ENCODE results near the gene ANOS1.
"Not testable (repeated sequence)": the region's sequence is repeated elsewhere in the genome, so short reads cannot be mapped to it uniquely, and the experiment has no call there.

ANOS1 gene

DNA sequence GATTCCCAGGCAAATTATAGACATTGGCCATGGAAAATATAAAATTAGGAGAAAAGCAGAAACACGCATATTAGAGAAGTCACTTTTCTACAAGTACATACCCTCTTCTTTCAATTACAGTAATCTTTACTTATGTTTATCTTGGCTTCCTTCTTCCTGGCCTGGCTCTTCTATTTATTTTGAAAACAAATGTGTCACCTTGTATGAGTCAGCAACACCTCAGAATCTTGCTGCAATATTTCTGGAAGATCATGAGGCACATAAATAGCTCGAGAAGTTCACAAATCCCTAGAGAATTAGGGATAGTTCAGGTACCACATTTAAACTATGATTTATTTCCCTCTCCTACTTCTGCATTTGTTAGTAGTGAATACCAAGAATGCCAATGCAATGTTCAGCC, 124.6 kb downstream of the ANOS1 start:
- no peak for DNase-seq

DNA sequence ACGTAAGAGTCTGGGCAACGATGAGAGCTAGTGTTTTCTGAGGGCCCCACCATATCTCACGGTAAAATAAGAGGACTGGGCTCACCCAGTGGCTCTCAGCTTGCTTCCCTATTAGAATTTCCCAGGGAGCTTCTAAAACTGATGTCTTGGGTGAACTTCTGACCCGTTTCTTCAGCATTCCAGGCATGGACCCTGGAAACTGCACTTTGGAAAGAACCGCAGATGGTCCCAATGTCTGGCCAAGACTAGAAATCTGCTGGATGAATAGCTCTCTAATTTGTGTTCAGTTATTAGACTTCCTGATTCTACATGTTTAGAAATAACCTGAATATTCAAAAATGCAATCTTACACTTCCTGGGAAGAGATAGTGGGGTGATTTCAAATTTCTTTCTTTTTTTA, 127.8 kb downstream of the ANOS1 start:
- DNase-seq, result no peak

DNA sequence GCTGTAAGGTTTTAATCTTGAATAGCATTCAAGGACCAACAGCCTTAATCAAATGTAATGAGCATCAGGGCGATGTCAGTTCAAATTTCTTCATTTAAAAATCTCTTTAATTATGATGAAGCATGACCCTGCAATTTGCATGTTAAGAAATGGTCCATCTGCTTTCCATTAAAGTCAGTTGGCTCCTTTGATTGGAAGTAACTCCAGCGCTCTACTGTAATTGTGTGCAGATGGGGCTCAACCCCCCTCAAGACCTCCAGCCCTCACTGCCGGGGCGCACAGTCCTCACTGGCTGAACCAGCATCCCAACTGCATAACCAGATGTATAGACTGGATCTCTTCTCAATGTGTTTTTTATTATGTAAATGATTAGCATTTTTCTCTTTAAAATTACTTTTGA, 140.4 kb downstream of the ANOS1 start:
- DNase-seq, result no peak

DNA sequence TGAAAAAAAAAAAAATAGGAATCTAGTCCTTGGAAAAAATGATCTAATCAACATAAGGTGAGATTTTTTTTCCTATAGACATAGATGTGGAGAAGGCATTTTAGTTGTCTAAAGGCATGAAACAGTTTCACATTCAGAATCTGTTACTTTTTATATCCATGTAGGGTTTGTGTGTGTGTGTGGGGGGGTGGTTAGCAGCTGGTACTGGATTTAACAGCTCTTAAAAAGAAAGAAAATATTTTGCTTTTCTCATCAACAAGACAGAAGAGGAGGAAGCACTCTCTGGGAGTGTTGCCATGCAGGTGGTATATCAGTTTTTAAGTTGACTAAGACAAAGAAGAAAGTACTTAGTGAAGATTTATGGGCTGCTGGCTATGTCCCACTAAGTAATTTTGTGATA, 145.0 kb downstream of the ANOS1 start:
- no peak for DNase-seq

DNA sequence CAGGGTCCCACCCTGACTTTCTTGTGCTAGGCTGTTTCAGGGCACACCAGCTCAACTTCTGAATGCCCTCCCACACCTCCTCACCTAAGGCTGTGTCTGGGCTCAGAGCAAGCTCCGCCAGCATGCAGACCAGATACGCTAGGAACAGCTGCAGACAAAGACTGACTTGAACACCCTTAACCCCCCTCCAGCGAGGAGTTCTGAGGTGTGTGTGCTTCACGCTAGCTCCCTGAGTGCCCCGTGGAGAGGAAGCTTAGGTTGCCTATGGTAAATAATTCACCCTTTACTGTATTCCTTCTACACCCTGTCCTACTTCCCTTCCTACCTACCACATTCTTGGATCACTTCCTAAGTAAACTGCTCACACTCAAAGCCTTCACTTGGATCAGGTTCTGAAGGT, 152.3 kb downstream of the ANOS1 start:
- peak; percentile 0 for DNase-seq

DNA sequence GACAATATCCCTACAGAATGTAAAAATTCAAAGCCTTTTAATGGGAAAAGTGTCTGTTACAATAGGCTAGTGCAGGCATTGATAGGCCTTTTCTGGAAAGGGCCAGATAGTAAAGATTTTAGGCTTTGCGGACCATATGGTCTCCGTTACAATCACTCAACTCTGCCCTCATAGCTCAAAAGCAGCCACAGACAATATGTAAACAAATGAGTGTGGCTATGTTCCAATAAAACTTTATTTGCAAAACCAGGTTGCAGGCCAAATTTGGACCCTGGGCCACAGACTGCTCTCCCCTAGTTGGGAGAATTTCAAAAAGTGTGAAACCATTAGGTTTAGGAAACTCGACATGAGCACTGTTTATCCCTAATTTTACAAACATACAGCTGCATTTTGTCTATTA, 155.1 kb downstream of the ANOS1 start:
- DNase-seq, result no peak

DNA sequence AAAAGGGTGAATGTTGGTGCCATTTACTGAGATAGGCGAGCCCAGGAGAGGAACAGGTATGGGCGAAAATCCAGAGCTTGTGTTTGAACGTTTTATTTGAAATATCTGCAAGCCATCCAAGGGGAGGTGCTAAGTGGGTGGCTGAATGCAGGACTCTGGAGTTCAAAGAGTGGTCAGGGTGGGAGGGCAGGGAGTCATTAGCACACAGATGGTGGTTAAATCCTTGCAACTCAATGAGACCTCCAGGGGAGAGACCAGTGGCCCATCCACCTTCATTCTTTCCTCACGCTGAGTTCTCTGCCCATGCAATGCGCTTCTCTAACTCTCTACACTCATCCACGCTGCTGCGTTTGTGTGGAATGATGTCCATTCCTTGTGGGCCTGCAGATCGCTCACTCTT, 166.2 kb downstream of the ANOS1 start:
- DNase-seq, result no peak

DNA sequence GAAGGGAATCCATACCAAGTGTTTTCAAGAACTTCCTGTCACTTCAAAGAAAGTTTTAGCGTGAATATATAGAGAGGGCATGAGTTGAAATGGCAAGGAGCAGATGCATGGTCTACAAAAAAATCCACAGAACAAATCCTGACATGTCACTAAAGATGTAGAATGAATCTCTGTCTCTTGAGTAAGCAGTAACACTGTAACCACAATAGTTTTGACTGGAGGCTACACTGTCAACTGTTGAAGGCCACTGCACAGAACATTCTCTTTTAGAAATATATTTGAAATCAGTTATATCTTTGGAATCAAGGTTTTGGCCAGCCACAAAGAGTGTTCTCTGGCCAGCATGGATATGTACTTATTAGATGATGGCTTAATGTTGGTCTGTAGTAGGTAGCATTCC, 183.5 kb downstream of the ANOS1 start:
- DNase-seq, result no peak

DNA sequence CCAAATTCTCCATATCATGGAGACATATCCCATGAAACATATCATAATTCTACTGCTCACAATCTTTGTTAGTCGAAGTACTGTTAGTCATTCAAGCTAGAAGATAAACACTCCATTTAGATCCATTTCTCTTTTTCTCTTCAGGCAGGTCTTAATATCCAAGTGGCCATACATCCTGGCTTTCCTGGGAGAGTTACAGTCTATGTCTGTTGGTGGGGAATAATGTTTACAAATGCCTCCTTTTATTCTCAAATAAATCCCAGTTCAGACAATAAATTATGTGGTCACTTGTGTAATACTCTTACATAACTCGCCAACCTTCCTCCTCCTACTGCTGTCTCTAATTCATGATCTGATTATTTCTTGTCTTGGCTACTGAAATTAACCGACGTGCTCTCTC, 185.2 kb downstream of the ANOS1 start:
- DNase-seq, result no peak

DNA sequence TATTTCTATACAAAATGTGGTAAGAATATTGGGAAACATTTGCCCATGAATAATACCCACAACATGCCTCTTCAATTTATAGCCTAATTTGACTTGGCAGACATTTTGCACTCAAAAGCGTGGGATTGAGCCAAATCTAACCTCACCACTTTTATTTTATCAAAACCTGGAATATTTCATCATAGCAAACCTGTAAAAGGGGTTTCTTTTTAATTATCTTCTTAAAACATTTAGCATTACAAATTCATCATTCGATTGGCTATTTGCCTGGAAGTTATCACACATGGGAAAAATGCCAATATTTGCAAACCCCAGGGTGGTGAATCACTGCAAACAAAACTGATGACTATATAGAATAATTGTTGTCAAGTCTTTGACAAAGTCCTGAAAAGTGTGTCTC, 211.1 kb downstream of the ANOS1 start:
- DNase-seq, result no peak

DNA sequence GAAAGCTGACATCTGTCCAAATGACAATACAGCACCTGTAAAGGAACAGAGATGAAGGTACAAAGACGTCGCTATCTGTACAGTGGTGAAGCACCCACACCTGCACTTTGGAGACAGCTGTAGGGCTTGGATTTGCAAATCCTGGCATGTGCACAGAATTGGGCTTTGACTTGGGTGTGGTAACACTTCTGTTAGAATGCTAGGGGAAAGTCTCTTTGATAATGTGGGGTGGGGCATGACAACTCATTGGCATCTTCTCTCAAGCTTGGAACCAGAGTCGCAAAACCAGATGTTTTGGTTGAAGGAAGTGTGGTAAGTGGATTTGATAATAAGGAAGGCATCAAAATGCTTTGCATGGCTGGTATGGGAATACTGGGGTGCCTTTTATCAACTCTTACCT, 211.8 kb downstream of the ANOS1 start:
- no peak for DNase-seq

DNA sequence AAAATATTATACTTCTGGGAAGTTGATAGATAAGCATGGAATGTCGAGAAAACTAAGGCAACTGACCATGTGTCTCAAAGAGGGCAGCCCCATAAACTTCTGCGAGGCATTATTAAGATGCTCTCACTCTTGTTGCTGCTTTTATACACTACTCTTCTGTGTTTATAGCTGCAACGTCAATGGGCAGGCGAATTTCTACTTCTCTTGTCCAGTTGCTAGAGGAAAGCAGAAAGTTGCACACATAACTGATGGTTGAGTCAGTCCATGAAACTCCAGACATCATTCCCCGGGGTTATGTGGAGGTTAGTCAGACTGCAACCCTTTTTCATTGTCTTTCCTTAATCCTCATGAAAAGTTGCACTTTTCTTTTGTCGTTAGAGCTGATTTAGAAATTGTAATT, 227.5 kb downstream of the ANOS1 start:
- DNase-seq, result no peak

DNA sequence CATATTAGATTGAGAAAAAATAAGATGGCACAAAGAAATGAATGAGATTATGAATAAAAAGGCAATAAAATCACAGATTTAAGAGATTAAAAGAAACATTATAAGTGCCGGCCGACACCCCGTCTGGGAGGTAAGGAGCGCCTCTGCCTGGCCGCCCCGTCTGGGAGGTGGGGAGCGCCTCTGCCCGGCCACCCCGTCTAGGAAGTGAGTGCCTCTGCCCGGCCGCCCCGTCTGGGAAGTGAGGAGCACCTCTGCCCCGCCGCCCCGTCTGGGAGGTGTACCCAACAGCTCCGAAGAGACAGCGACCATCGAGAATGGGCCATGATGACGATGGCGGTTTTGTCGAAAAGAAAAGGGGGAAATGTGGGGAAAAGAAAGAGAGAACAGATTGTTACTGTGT, 229.8 kb downstream of the ANOS1 start:
- DNase-seq, result not testable (repeated sequence)

DNA sequence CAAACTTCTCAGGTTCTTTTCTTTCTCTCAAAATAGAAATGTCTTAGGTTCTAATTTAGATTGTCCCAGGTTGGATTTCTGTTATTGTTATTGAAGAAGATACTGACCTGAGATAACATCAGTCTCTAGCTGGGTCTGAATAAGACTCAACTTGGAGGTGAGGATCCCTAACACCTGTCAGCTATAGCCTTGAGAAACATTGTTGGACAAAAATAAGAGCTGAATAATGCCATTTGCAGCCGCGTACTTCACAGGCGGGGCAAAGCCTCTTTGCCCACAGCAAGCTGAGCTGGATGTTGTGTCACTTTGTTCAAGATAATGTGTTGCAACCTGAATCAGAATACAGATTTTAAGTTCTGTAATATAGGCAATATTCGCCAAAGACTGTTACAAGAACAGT, 231.7 kb downstream of the ANOS1 start:
- no peak for DNase-seq

DNA sequence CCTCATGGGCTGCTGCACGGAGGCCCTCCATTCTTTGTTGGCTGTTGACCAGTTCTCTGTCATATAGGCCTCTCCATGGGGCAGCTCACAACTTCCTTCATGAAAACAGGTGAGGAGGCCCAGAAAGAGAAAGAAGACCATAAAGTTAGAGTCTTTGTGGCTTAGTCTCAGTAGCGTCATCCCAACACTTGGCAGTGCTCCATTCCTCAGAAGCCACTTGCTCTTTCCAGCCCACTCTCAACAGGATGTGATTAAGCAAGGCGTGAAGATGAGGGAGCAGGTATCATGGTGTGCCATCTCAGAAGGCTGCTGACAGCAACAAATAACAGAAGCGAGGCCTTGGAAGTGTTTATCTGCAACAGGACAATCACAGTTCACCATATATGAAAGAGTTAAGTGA, 236.9 kb downstream of the ANOS1 start:
- DNase-seq, result not testable (repeated sequence)

DNA sequence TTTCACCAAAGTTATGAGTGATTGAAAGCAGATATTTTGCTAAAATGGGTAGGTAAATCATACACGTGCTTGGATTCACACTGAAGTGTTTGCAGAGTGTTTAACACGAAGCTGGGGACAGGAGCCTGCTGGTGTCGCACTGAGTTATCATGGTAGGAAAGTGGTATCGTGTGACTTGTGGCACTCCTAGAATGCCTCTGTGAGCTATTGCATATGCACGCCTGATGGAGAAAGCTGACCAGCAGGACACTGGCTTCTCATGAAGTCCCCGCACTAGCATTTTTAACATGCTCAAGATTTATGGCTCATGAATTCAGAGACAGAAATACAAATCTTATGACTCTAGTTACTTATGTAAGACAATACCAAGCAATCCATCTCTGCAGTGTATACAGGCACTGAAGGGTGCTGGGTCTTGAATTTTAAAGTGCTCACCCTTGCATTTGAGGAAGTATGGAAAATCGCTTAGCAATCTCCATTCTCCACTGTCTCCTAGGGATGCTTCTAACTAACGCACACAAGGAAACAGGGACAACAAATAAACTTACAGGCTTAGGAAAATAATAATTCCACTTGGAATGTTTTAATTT, 247.5 kb downstream of the ANOS1 start:
- peak; percentile 32 for DNase-seq
